GM12891 (cell line): ENCODE results near the gene UBE3B.

Experiments
- PAX5 ChIP-seq: IDR thresholded peaks from 2 replicates; pipeline ENCODE4 v1.6.1; 2011; ENCODE audit warnings: low read length, moderate library complexity, mild to moderate bottlenecking; ENCODE audit not compliant: insufficient read depth, severe bottlenecking
- POLR2A ChIP-seq: IDR thresholded peaks from 2 replicates; pipeline ENCODE4 v1.6.1; 2011; ENCODE audit warnings: low read depth, low read length, control low read depth
- POLR2AphosphoS5 ChIP-seq: IDR thresholded peaks from 2 replicates; pipeline ENCODE4 v1.6.1; 2011; ENCODE audit warnings: low read depth, low read length, control low read depth
- SPI1 ChIP-seq: IDR thresholded peaks from 2 replicates; pipeline ENCODE4 v1.6.1; 2011; ENCODE audit warnings: low read depth, low read length, control low read depth
- TAF1 ChIP-seq: IDR thresholded peaks from 2 replicates; pipeline ENCODE4 v1.6.1; 2011; ENCODE audit warnings: low read depth, low read length, control low read depth

DNA sequence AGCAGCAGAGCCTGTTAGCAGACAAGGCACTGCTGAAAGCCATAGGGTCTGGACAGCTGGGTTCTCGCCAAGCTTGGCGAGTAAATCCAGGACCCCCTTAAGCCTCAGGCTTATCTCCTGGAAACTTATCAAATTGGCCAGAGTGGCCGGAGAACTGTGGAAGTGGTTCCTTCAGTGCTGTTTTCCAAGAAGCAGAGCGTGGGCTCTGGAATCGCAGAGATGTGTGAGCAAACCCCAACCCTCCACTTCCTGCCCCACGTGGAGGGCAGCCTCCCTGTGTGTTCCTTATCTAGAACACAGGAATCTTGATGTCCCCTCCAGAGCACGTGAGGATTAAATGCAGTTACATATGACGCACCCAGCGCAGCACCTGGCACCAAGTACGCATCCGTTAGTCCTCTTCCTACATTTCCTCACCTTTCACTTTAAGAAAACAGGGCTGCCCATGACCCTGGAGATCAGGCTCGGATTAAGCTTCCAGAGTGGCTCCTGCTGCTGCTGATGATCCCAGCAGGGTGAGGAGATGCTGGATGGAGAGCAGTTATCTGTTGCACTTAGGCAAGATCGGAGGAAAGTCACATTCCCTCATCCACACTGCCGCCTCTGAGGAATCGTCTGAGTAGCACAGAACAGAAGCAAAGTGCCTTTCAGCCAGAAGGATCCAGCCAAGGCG, 60.9 kb downstream of the UBE3B start:
- TF ChIP-seq POLR2A (no peak), POLR2AphosphoS5 (no peak), SPI1 (no peak), TAF1 (no peak), PAX5 (no peak)
